HEK293 (cell line): ENCODE measurements around the gene C17orf107.

Experiments
- BCL6B ChIP-seq: fragments of 450-650 bp; formaldehyde crosslinking; IDR thresholded peaks from 2 replicates; pipeline ENCODE4 v1.5.1; 2017; ENCODE audit warnings: missing biosample characterization, missing genetic modification characterization
- CTCF ChIP-seq: fragments of 450-650 bp; formaldehyde crosslinking; IDR thresholded peaks from 2 replicates; pipeline ENCODE4 v1.5.1; 2016; ENCODE audit warnings: missing biosample characterization, missing genetic modification characterization
- ZBTB7A ChIP-seq: fragments of 450-650 bp; formaldehyde crosslinking; IDR thresholded peaks from 2 replicates; pipeline ENCODE4 v1.5.1; 2016; ENCODE audit warnings: low read depth, missing biosample characterization, missing genetic modification characterization
- ZNF449 ChIP-seq: fragments of 450-650 bp; formaldehyde crosslinking; IDR thresholded peaks from 2 replicates; pipeline ENCODE4 v1.5.1; 2017; ENCODE audit warnings: missing biosample characterization, mild to moderate bottlenecking, missing genetic modification characterization, moderate library complexity
- TF ChIP-seq, protein P1 (sequence below): fragments of 450-650 bp; formaldehyde crosslinking; IDR thresholded peaks from 2 replicates; pipeline ENCODE4 v1.5.1; 2016; ENCODE audit warnings: missing biosample characterization, missing genetic modification characterization

GRCh38 chr17:4934173-4934979 lies 35.0 kb downstream of the C17orf107 start:
- TF ChIP-seq CTCF = peak; percentile 63
- TF ChIP-seq, protein P1, sequence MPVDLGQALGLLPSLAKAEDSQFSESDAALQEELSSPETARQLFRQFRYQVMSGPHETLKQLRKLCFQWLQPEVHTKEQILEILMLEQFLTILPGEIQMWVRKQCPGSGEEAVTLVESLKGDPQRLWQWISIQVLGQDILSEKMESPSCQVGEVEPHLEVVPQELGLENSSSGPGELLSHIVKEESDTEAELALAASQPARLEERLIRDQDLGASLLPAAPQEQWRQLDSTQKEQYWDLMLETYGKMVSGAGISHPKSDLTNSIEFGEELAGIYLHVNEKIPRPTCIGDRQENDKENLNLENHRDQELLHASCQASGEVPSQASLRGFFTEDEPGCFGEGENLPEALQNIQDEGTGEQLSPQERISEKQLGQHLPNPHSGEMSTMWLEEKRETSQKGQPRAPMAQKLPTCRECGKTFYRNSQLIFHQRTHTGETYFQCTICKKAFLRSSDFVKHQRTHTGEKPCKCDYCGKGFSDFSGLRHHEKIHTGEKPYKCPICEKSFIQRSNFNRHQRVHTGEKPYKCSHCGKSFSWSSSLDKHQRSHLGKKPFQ (tag by site-specific recombination) = no peak
- TF ChIP-seq ZBTB7A (tag by site-specific recombination) = no peak
- TF ChIP-seq BCL6B = no peak
- TF ChIP-seq ZNF449 (tag by site-specific recombination) = no peak
